H1 (cell line): ENCODE data around the gene ARPP21. TPM values are rescaled to one million over a fixed set of nuclear protein-coding genes. Genes with fewer than 3 reads are reported as not detected.

Experiments used
- CTCF ChIA-PET: fragments of 300-600 bp; sonication (Branson Sonifier 250); formaldehyde crosslinking; loops from one replicate; lab custom pipeline; 2021; ENCODE audit not compliant: partially characterized antibody; lab: Charles Lee
- POLR2A ChIA-PET: fragments of 300-600 bp; sonication (Branson Sonifier 250); formaldehyde crosslinking; loops from one replicate; lab custom pipeline; 2021; ENCODE audit warnings: inconsistent platforms; ENCODE audit not compliant: partially characterized antibody; lab: Charles Lee
- DNase-seq, 2 experiments: peaks; one replicate each; pipeline versions ENCODE4 v3.0.0 to v3.0.0-alpha.2; 2010 to 2022; ENCODE audit warnings: low spot score in 2 of 2, low read depth in 1 of 2, mixed read lengths in 1 of 2
- FAIRE-seq: peaks from 2 replicates; lab custom pipeline; 2011; peaks lifted over from hg19 to GRCh38; lab: Jason Lieb, UNC
- H2AFZ ChIP-seq: 2 replicates; pipeline ENCODE4 v1.8.1; 2012; ENCODE audit warnings: low read length, inconsistent platforms
- H2AK5ac ChIP-seq: 2 replicates; pipeline ENCODE4 v1.6.1; 2013; ENCODE audit warnings: low read depth, low read length
- H2BK120ac ChIP-seq: replicated peaks from 2 replicates; pipeline ENCODE3; 2013; ENCODE audit warnings: low read depth, low read length, inconsistent platforms
- H2BK12ac ChIP-seq: 2 replicates; pipeline ENCODE4 v1.6.1; 2013; ENCODE audit warnings: low read depth, low read length
- H2BK15ac ChIP-seq: 2 replicates; pipeline ENCODE4 v1.6.1; 2013; ENCODE audit warnings: low read length
- H2BK20ac ChIP-seq: 2 replicates; pipeline ENCODE4 v1.6.1; 2013; ENCODE audit warnings: low read length
- H2BK5ac ChIP-seq: 2 replicates; pipeline ENCODE4 v1.6.1; 2013; ENCODE audit warnings: low read depth, low read length
- H3K14ac ChIP-seq: 2 replicates; pipeline ENCODE4 v1.6.1; 2013; ENCODE audit warnings: inconsistent platforms; ENCODE audit not compliant: insufficient read length
- H3K18ac ChIP-seq: 2 replicates; pipeline ENCODE4 v1.6.1; 2013; ENCODE audit warnings: low read length; ENCODE audit errors: extremely low read depth
- H3K23ac ChIP-seq: 2 replicates; pipeline ENCODE4 v1.6.1; 2013; ENCODE audit warnings: inconsistent platforms; ENCODE audit not compliant: insufficient read length
- H3K23me2 ChIP-seq: 2 replicates; pipeline ENCODE4 v1.6.1; 2013; ENCODE audit warnings: low read depth, low read length
- H3K27ac ChIP-seq: 2 replicates; pipeline ENCODE4 v1.6.1; 2011; ENCODE audit warnings: low read depth, low read length, inconsistent platforms
- H3K27me3 ChIP-seq, 4 experiments: replicated peaks in 1 of 4; 1 replicate in 1 of 4; 2 replicates in 3 of 4; pipeline versions ENCODE4 v1.6.1 to v1.8.1; 2011 to 2013; ENCODE audit warnings: low read length in 3 of 4, mild to moderate bottlenecking in 3 of 4, inconsistent platforms in 2 of 4, mixed read lengths in 2 of 4, moderate library complexity in 1 of 4; ENCODE audit not compliant: control insufficient read depth in 3 of 4, insufficient read depth in 3 of 4; ENCODE audit errors: extremely low read depth in 1 of 4
- H3K36me3 ChIP-seq, 4 experiments: 2 replicates each; pipeline versions ENCODE4 v1.6.1 to v1.8.1; 2011 to 2013; ENCODE audit warnings: mild to moderate bottlenecking in 4 of 4, low read length in 3 of 4, moderate library complexity in 2 of 4, control low read depth in 1 of 4, inconsistent platforms in 1 of 4; ENCODE audit not compliant: insufficient read depth in 4 of 4, control insufficient read depth in 2 of 4
- H3K4ac ChIP-seq: replicated peaks from 2 replicates; pipeline ENCODE3; 2013; ENCODE audit warnings: low read length, low read depth, mixed read lengths, inconsistent platforms; ENCODE audit not compliant: insufficient read length
- H3K4me1 ChIP-seq, 4 experiments: replicated peaks in 1 of 4; 1 replicate in 1 of 4; 2 replicates in 3 of 4; pipeline versions ENCODE4 v1.6.1 to v1.8.1; 2011 to 2013; ENCODE audit warnings: low read length in 3 of 4, inconsistent platforms in 2 of 4, mixed read lengths in 1 of 4; ENCODE audit not compliant: insufficient read depth in 4 of 4, control insufficient read depth in 3 of 4
- H3K4me2 ChIP-seq, 2 experiments: 2 replicates each; pipeline versions ENCODE4 v1.6.1 to v1.8.1; 2011 to 2013; ENCODE audit warnings: low read depth in 2 of 2, low read length in 2 of 2, control low read depth in 1 of 2, inconsistent platforms in 1 of 2, mild to moderate bottlenecking in 1 of 2; ENCODE audit not compliant: insufficient read depth in 1 of 2
- H3K4me3 ChIP-seq, 4 experiments: fragments of 200-600, 300-600 bp in 1 of 4; sonication (generic), shearing (Covaris generic), sonication (Bioruptor Twin) in 1 of 4; 2 replicates each; pipeline versions ENCODE4 v1.5.1 to v1.8.1; 2011 to 2016; ENCODE audit warnings: low read length in 4 of 4, low read depth in 3 of 4, control low read depth in 2 of 4, inconsistent platforms in 2 of 4, mild to moderate bottlenecking in 2 of 4, mixed read lengths in 1 of 4, moderate library complexity in 1 of 4; ENCODE audit not compliant: insufficient read depth in 2 of 4; ENCODE audit errors: extremely low read depth in 1 of 4
- H3K56ac ChIP-seq: replicated peaks from 2 replicates; pipeline ENCODE3; 2013; ENCODE audit warnings: low read depth, mild to moderate bottlenecking, mixed read lengths, low read length, inconsistent platforms; ENCODE audit not compliant: insufficient read length
- H3K79me1 ChIP-seq: 2 replicates; pipeline ENCODE4 v1.6.1; 2013; ENCODE audit warnings: low read depth, low read length, control low read depth
- H3K79me2 ChIP-seq, 2 experiments: 2 replicates each; pipeline versions ENCODE4 v1.6.1 to v1.8.1; 2012 to 2013; ENCODE audit warnings: low read length in 2 of 2, mild to moderate bottlenecking in 2 of 2, inconsistent platforms in 1 of 2; ENCODE audit not compliant: insufficient read depth in 2 of 2, control insufficient read depth in 1 of 2
- H3K9ac ChIP-seq, 4 experiments: replicated peaks in 1 of 4; 1 replicate in 1 of 4; 2 replicates in 3 of 4; pipeline versions ENCODE4 v1.6.1 to v1.8.1; 2011 to 2013; ENCODE audit warnings: low read depth in 3 of 4, low read length in 3 of 4, control low read depth in 2 of 4, mild to moderate bottlenecking in 2 of 4, moderate library complexity in 2 of 4, inconsistent platforms in 1 of 4; ENCODE audit errors: extremely low read depth in 1 of 4
- H3K9me3 ChIP-seq, 2 experiments: 2 replicates each; pipeline versions ENCODE4 v1.6.1 to v1.8.1; 2012 to 2013; ENCODE audit warnings: mild to moderate bottlenecking in 2 of 2, moderate library complexity in 2 of 2, control low read depth in 1 of 2, inconsistent platforms in 1 of 2, low read depth in 1 of 2, low read length in 1 of 2, mixed read lengths in 1 of 2; ENCODE audit not compliant: insufficient read depth in 2 of 2
- H4K20me1 ChIP-seq, 2 experiments: replicated peaks in 1 of 2; 2 replicates each; pipeline versions ENCODE3 to v1.8.1; 2011 to 2013; ENCODE audit warnings: inconsistent platforms in 2 of 2, low read length in 2 of 2, mild to moderate bottlenecking in 1 of 2; ENCODE audit not compliant: insufficient read depth in 2 of 2, control insufficient read depth in 1 of 2
- H4K5ac ChIP-seq: 2 replicates; pipeline ENCODE4 v1.6.1; 2013; ENCODE audit warnings: low read length, low read depth, mixed read lengths, inconsistent platforms; ENCODE audit not compliant: insufficient read length
- H4K8ac ChIP-seq: 2 replicates; pipeline ENCODE4 v1.8.0; 2013; ENCODE audit warnings: mild to moderate bottlenecking, moderate library complexity, low read length, inconsistent platforms; ENCODE audit not compliant: insufficient read depth; ENCODE audit errors: extremely low read depth
- H4K91ac ChIP-seq: replicated peaks from 2 replicates; pipeline ENCODE3; 2013; ENCODE audit warnings: low read length, mixed read lengths, inconsistent platforms; ENCODE audit not compliant: insufficient read length
- CBX8 ChIP-seq: fragments of 300-800, 300-1000 bp; sonication (generic); IDR thresholded peaks from 2 replicates; pipeline ENCODE4 v1.7.1; 2016; ENCODE audit warnings: low read depth, low read length, borderline replicate concordance
- CTBP2 ChIP-seq: IDR thresholded peaks from 2 replicates; pipeline ENCODE4 v1.7.0; 2011; ENCODE audit warnings: borderline replicate concordance, mild to moderate bottlenecking, moderate library complexity, mixed read lengths, low read length; ENCODE audit not compliant: insufficient read depth, insufficient read length
- HDAC2 ChIP-seq, 2 experiments: fragments of 300-600 bp in 1 of 2; sonication (generic) in 1 of 2; IDR thresholded peaks; 2 replicates each; pipeline ENCODE4 v1.6.1; 2011 to 2012; ENCODE audit warnings: low read depth in 2 of 2, low read length in 2 of 2, mild to moderate bottlenecking in 2 of 2, moderate library complexity in 2 of 2, borderline replicate concordance in 1 of 2, inconsistent platforms in 1 of 2
- KDM1A ChIP-seq: fragments of 200-600, 300-600 bp; sonication (generic); IDR thresholded peaks from 2 replicates; pipeline ENCODE4 v1.7.1; 2016; ENCODE audit warnings: mild to moderate bottlenecking, low read length, borderline replicate concordance
- MAFK ChIP-seq: IDR thresholded peaks from 2 replicates; pipeline ENCODE4 v1.6.1; 2012; ENCODE audit warnings: low read depth, mild to moderate bottlenecking, improper control_type of control experiment, low read length
- NANOG ChIP-seq: IDR thresholded peaks from 2 replicates; pipeline ENCODE4 v1.6.1; 2011; ENCODE audit warnings: low read length, low read depth, mild to moderate bottlenecking, inconsistent platforms; ENCODE audit not compliant: insufficient read depth, poor library complexity, severe bottlenecking
- PHF8 ChIP-seq: fragments of 200-600 bp; sonication (generic); conservative IDR thresholded peaks from 2 replicates; pipeline ENCODE4 v1.7.1; 2012; ENCODE audit warnings: low read depth, mild to moderate bottlenecking, inconsistent platforms, low read length, moderate library complexity
- POLR2A ChIP-seq, 2 experiments: IDR thresholded peaks; 1 replicate in 1 of 2; 2 replicates in 1 of 2; pipeline ENCODE4 v1.6.1; 2011; ENCODE audit warnings: low read depth in 2 of 2, low read length in 2 of 2, mild to moderate bottlenecking in 2 of 2; ENCODE audit errors: control extremely low read depth in 1 of 2
- POLR2AphosphoS5 ChIP-seq: IDR thresholded peaks from 2 replicates; pipeline ENCODE4 v1.6.1; 2011; ENCODE audit warnings: low read depth, low read length
- SIX5 ChIP-seq: IDR thresholded peaks from 2 replicates; pipeline ENCODE4 v1.6.1; 2011; ENCODE audit warnings: mild to moderate bottlenecking, low read depth, low read length
- SUZ12 ChIP-seq: fragments of 200-600 bp; sonication (generic); IDR thresholded peaks from 2 replicates; pipeline ENCODE4 v1.6.1; 2012; ENCODE audit warnings: mild to moderate bottlenecking, inconsistent platforms, low read length, moderate library complexity, mixed read lengths
- TCF12 ChIP-seq: IDR thresholded peaks from 2 replicates; pipeline ENCODE4 v1.6.1; 2011; ENCODE audit warnings: low read depth, mild to moderate bottlenecking, low read length
- WGBS, 2 experiments: shearing (Covaris generic) in 1 of 2; methylation state at CpG; one replicate each; pipeline versions ENCODE4 v1.1.6 to v1.1.7; 2013 to 2015; ENCODE audit warnings: low lambda C conversion rate in 2 of 2, mixed read lengths in 2 of 2, inconsistent platforms in 1 of 2, low coverage in 1 of 2, missing lambda C conversion rate in 1 of 2; ENCODE audit not compliant: insufficient replicate concordance in 2 of 2, insufficient coverage in 1 of 2, insufficient read length in 1 of 2; ENCODE audit errors: extremely low coverage in 1 of 2, missing lambda C conversion rate in 1 of 2; 5-methylcytosine and 5-hydroxymethylcytosine counted together
- polyA plus RNA-seq, 7 experiments: library from polyadenylated mRNA; depleted of rRNA in 3 of 7; stranded (reverse) in 5 of 7; unstranded in 2 of 7; fragments of >200 nt in 5 of 7; fragments of 200-250 nt in 2 of 7; gene quantifications; 1 replicate in 5 of 7; 2 replicates in 1 of 7; 4 replicates in 1 of 7; pipeline versions ENCODE4 v1.2.1 to v1.2.3, GENCODE V29; 2011 to 2013; ENCODE audit warnings: missing spikeins in 2 of 7, mixed read lengths in 2 of 7
- total RNA-seq: library from RNA; stranded (reverse); fragmentation: NEBNext Ultra II Directional; extraction: Animal tissue kit (Norgen Biotek cat#: 25700); gene quantifications from 2 replicates; pipeline ENCODE4 v1.2.1, GENCODE V29; 2021

ARPP21 gene
- total and polyA plus RNA-seq, 2 of the 8 experiments (the other 6 are each of a cell fraction or from before 2014, with no cell fraction given), result not detected

DNA sequence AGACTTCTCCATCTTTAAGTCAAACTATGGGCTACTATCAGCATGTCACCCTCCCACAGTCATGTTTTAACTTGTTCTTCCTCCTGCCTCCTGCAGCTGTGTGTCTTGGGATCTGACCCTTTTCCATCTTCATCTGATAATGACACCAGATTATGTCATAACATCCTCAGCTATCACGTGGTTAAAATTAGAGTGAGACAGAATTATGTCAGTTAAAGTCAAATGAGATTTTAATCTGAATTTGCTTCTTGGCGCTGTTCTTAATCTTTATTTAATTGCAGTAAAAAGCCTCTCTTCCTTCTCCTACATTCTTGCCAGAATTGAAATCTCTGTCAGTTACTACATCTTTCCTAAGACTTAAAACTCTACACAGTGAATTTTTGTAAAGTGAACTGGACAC is 107.2 kb downstream of the ARPP21 start:
- Histone ChIP-seq H3K4me1 (peaks cover 0 to 9% (median 1%) of the 10 kb centered on the region in 4 experiments; a peak in 2 of 7 replicates), H2AFZ (no peak overlapping the region), H4K20me1 (no peaks in the 10 kb centered on the region)
- CTCF ChIA-PET, result no interaction called here
- FAIRE-seq, result no peak
- TF ChIP-seq TCF12 (no peak), PHF8 (no peak), MAFK (no peak), POLR2A (IDR thresholded peaks at IDR 0.05; ENCODE audit: control extremely low read depth in 1 of 2, low read depth in 2 of 2, low read length in 2 of 2) (no peak), POLR2AphosphoS5 (no peak), NANOG (no peak), SUZ12 (no peak), KDM1A (no peak), CTBP2 (no peak), CBX8 (no peak), HDAC2 (IDR thresholded peaks at IDR 0.05; ENCODE audit: borderline replicate concordance in 1 of 2, low read depth in 2 of 2, low read length in 2 of 2) (no peak), SIX5 (no peak)
- TF ChIP-seq, all 59 proteins: peak for 0
- Histone ChIP-seq H3K4me3 (no peak overlapping the region), H3K23me2 (no peaks in the 10 kb centered on the region), H3K14ac (no peak overlapping the region), H3K56ac (no peak overlapping the region), H4K5ac (no peak overlapping the region), H3K4ac (no peak overlapping the region), H2AK5ac (no peak overlapping the region), H2BK12ac (no peak overlapping the region), H4K8ac (no peak overlapping the region), H3K23ac (no peak overlapping the region), H2BK20ac (no peak overlapping the region), H3K36me3 (no peaks in the 10 kb centered on the region), H3K79me2 (no peaks in the 10 kb centered on the region), H4K91ac (no peak overlapping the region), H2BK120ac (no peak overlapping the region), H3K9ac (no peak overlapping the region), H2BK15ac (no peak overlapping the region), H3K9me3 (no peaks in the 10 kb centered on the region), H2BK5ac (no peak overlapping the region), H3K4me2 (no peak overlapping the region), H3K18ac (no peak overlapping the region), H3K79me1 (no peaks in the 10 kb centered on the region), H3K27me3 (peaks cover 6 to 25% (median 17%) of the 10 kb centered on the region in 4 experiments; a peak in 5 of 7 replicates), H3K27ac (no peak overlapping the region)
- no peak for DNase-seq
- POLR2A ChIA-PET, result no interaction called here
- 74% methylated on average over 2 of the region's 2 CpGs; no CpG with 5 or more reads in 1 of the 2 experiments for WGBS, 2 experiments
